AG09309 (cell line): ENCODE data around the gene HIPK2.

Source experiments
- DNase-seq: peaks from one replicate; pipeline ENCODE4 v3.0.0-alpha.2; 2010; ENCODE audit warnings: low read depth
- H3K4me3 ChIP-seq: 2 replicates; pipeline ENCODE4 v1.5.1; 2011; ENCODE audit warnings: mild to moderate bottlenecking, low read depth, low read length, moderate library complexity; ENCODE audit not compliant: control insufficient read depth
- TF ChIP-seq, protein P1 (sequence below): IDR thresholded peaks from 2 replicates; pipeline ENCODE4 v1.5.1; 2011; ENCODE audit warnings: mild to moderate bottlenecking, low read depth, low read length, inconsistent platforms; ENCODE audit not compliant: insufficient read depth, control insufficient read depth; ENCODE audit errors: missing control alignments

Gene HIPK2

DNA sequence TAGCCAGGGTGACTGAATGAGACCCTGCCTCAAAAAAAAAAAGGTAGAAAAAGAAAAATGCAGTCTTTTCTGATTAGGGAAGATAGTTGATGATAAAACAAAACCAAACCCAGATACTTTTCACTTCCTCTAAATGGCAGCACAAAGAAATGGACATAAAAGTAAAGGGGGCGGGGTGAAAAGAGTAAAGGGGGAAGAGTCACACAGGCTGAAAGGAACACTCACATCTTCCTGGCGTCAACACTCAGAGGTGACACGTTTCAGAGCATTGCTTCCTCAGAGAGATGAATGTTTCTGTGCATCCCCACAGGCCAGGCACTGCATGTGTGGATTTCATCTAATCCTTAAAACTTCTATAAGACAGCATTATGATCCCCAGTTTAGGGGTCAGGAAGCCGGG lies 81.2 kb downstream of the HIPK2 start:
- TF ChIP-seq, protein P1, sequence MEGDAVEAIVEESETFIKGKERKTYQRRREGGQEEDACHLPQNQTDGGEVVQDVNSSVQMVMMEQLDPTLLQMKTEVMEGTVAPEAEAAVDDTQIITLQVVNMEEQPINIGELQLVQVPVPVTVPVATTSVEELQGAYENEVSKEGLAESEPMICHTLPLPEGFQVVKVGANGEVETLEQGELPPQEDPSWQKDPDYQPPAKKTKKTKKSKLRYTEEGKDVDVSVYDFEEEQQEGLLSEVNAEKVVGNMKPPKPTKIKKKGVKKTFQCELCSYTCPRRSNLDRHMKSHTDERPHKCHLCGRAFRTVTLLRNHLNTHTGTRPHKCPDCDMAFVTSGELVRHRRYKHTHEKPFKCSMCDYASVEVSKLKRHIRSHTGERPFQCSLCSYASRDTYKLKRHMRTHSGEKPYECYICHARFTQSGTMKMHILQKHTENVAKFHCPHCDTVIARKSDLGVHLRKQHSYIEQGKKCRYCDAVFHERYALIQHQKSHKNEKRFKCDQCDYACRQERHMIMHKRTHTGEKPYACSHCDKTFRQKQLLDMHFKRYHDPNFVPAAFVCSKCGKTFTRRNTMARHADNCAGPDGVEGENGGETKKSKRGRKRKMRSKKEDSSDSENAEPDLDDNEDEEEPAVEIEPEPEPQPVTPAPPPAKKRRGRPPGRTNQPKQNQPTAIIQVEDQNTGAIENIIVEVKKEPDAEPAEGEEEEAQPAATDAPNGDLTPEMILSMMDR = no peak
- DNase-seq = no peak

DNA sequence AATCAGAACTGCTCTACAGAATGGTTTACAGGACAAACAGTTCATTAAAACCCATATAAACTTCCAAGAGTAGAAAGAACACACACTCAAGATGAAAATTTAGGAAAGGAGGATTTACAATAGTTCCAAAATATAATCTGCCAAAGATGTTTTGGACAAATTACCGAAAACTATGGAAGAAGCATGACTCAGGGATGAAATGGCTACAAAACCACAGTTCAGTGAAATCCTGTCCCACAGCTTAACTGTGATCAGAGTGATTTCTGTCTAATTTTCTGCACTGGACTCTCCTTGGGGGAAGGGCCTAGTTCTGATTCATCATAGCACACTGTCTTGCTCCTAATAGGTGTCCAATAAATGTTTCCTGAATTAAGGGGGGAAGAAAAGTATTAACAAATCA lies 82.2 kb downstream of the HIPK2 start:
- no peak for DNase-seq
- TF ChIP-seq, protein P1 = no peak

More for the DNA sequence above, 81.2 kb downstream of the HIPK2 start:
- no peak overlapping the region for H3K4me3 ChIP-seq

DNA sequence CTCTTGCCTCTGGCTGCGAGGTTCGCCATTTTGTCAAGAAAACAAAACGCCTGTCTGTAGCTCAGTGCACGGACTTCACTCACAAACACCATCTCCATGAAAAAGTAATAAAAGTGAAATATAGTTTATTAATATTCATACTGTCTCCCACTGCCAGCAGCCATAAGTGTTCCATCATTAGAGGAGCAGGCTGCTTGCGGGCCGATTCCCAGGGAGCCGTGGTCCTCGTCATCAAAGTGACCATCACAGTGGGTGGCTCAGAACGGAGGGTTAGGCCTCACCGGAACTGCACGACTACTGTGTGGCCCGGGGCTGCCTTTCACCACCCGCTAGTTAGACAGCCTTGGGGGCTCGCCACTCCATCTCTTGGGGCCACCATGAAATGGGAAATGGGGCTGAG lies 82.7 kb downstream of the HIPK2 start:
- DNase-seq = no peak
- TF ChIP-seq, protein P1 = no peak
- H3K4me3 ChIP-seq = no peak overlapping the region

More for the DNA sequence above, 82.2 kb downstream of the HIPK2 start:
- no peak overlapping the region for H3K4me3 ChIP-seq

DNA sequence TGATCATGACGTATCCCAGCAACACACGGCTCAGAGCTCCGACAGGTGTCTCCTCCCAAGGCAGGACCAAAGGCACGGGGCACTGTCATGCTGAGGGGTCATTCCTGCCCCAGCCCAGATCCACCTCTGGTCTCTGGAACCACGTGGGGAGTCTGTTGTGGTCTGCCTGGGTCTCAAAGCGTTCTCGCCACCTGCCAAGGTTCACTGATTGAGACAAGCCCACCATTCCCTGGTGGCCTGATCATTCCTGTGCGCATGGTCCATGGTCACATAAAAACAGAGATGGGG lies 83.5 kb downstream of the HIPK2 start:
- no peak overlapping the region for H3K4me3 ChIP-seq
- no peak for DNase-seq
- TF ChIP-seq, protein P1 = no peak

DNA sequence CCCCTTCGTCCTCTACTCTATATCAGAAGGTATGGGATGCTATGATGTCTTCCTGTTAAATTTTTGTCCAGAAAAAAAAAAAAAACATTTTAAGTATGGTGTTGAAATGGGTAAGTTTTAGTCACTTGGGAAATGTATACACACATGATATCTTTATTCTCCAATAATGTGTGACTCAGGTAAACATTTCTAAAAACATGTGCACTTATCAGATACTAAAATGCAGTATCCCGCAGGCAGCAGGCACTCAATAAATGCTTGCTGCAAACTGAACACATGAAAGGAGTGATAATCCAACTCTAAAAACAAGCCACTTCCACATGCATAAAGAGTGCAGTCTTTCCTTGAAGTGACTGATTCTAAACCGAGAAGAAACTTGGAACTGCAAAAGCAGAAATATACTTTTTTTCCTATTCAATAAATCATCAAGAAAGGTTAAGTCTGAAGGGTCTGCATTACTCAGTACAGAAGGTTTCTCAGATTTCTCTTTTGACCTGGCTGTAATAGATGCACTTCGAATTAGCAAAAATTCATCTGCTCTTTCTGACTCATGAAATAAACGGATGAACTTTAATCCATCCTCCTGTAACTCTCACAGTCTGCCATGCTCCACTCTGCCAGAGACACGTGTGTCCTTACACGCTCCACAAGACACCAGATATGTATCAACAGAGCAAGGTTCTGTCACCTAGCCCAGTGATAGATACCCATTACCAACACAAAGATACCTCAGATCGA lies 84.0 kb downstream of the HIPK2 start:
- TF ChIP-seq, protein P1 = no peak
- DNase-seq = no peak
- H3K4me3 ChIP-seq = no peak overlapping the region

DNA sequence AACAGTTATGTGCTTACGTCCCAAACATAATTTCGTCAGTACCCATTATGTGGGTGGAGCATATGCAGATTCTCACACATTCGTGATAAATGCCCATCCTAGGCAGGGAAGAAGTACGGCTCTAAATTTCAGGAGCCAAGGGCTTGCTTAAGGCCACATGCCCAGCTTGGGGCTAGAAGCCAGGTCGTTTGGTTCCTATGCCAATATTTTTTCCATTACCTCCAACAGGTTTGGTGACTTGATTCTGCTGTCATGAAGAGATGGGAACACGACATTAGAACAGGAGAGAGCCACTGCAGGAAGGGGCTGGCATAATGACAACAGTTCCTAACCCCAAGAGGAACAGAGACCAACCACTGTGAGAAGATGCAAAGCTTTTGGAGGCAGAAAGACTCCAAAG lies 85.1 kb downstream of the HIPK2 start:
- no peak for DNase-seq
- no peak overlapping the region for H3K4me3 ChIP-seq
- TF ChIP-seq, protein P1 = no peak
